Measurements from ENCODE around the gene SOX30. TPM values are rescaled to one million over a fixed set of nuclear protein-coding genes. Genes with fewer than 3 reads are reported as not detected.

The SOX30 gene
- total RNA-seq, 4 donors from 2014 or later = not detected

GRCh38 chr5:157616785-157617184 is 35.5 kb downstream of the SOX30 start:
- no peak for TF ChIP-seq CTCF (IDR thresholded peaks at IDR 0.05; ENCODE audit: low read depth)

- TF ChIP-seq CTCF (IDR thresholded peaks at IDR 0.05; ENCODE audit: low read depth) = no peak
Measured at GRCh38 chr5:157613385-157614245, 38.6 kb downstream of the SOX30 start.

GRCh38 chr5:157612581-157612980 is 39.7 kb downstream of the SOX30 start:
- TF ChIP-seq CTCF (IDR thresholded peaks at IDR 0.05; ENCODE audit: low read depth) = no peak

- TF ChIP-seq CTCF (IDR thresholded peaks at IDR 0.05; ENCODE audit: low read depth) = no peak
Measured at GRCh38 chr5:157611571-157612476, 40.4 kb downstream of the SOX30 start.

GRCh38 chr5:157610990-157611389 is 41.2 kb downstream of the SOX30 start:
- TF ChIP-seq CTCF (IDR thresholded peaks at IDR 0.05; ENCODE audit: low read depth) = no peak

- TF ChIP-seq CTCF (IDR thresholded peaks at IDR 0.05; ENCODE audit: low read depth) = no peak
Measured at GRCh38 chr5:157608972-157609565, 43.2 kb downstream of the SOX30 start.
